Activated B cell treated with CpG ODN at 0.5 μM for 24 hours (primary cell): ENCODE data around the gene VPS13D. TPM values are rescaled to one million over a fixed set of nuclear protein-coding genes. Genes with fewer than 3 reads are reported as not detected.
"Not testable (repeated sequence)": the region's sequence is repeated elsewhere in the genome, so short reads cannot be mapped to it uniquely, and the experiment has no call there.

ENCODE experiments used
- ATAC-seq: fragments of 200-7000 bp; cut with Tn5 transposase; one replicate; pipeline ENCODE4 v1.10.0; 2021; ENCODE audit warnings: low read depth, mild to moderate bottlenecking, moderate library complexity
- CTCF ChIA-PET: fragments of 350-600 bp; sonication (Branson Sonifier 250); formaldehyde crosslinking; loops from one replicate; lab custom pipeline; 2021; ENCODE audit warnings: antibody characterized with exemption; lab: Charles Lee
- POLR2A ChIA-PET: fragments of 350-600 bp; sonication (Branson Sonifier 250); formaldehyde crosslinking; loops from one replicate; lab custom pipeline; 2021; ENCODE audit warnings: antibody characterized with exemption; lab: Charles Lee
- DNase-seq: peaks from one replicate; pipeline ENCODE4 v3.0.0; 2022
- H3K27ac Mint-ChIP-seq: one replicate; pipeline ENCODE4 v1.8.0; 2020; ENCODE audit warnings: mixed read lengths
- H3K27me3 Mint-ChIP-seq: one replicate; pipeline ENCODE4 v1.8.0; 2021; ENCODE audit warnings: mixed read lengths
- H3K36me3 Mint-ChIP-seq: one replicate; pipeline ENCODE4 v1.8.0; 2021; ENCODE audit warnings: low read depth, mixed read lengths
- H3K4me1 Mint-ChIP-seq: one replicate; pipeline ENCODE4 v1.8.0; 2021; ENCODE audit warnings: mixed read lengths
- H3K4me3 Mint-ChIP-seq: one replicate; pipeline ENCODE4 v1.8.0; 2020; ENCODE audit warnings: mild to moderate bottlenecking, mixed read lengths
- H3K9me3 Mint-ChIP-seq: one replicate; pipeline ENCODE4 v1.8.0; 2020; ENCODE audit warnings: mixed read lengths
- CTCF ChIP-seq: fragments of 200-600 bp; IDR thresholded peaks from one replicate; pipeline ENCODE4 v1.8.0; 2022; ENCODE audit warnings: antibody characterized with exemption, mild to moderate bottlenecking
- intact Hi-C: fragments of 100-400 bp; cut with micrococcal nuclease; formaldehyde crosslinking; loops from one replicate; pipeline ENCODE4 v1.15.1; 2024
- total RNA-seq: library from RNA; stranded (reverse); gene quantifications from 2 replicates; pipeline ENCODE4 v1.2.3, GENCODE V29; 2022

The VPS13D gene
- total RNA-seq, 1 donor from 2014 or later: 64.5 TPM

- ATAC-seq (no peak), DNase-seq (no peak)
- H3K36me3 Mint-ChIP-seq: peaks cover 82% of the 10 kb centered on the region
- intact Hi-C loops: no loop called here
- no peaks in the 10 kb centered on the region for H3K9me3 Mint-ChIP-seq
- H3K27me3 Mint-ChIP-seq: no peaks in the 10 kb centered on the region
- no peak for TF ChIP-seq CTCF
- H3K4me3 Mint-ChIP-seq: no peak overlapping the region
- H3K4me1 Mint-ChIP-seq: no peaks in the 10 kb centered on the region
- POLR2A ChIA-PET: no interaction called here
- CTCF ChIA-PET: no interaction called here
- H3K27ac Mint-ChIP-seq: no peak overlapping the region
These were observed 90.7 kb downstream of the VPS13D start for GRCh38 chr1:12320486-12320885.

GRCh38 chr1:12324423-12324822, 94.6 kb downstream of the VPS13D start:
- TF ChIP-seq CTCF: no peak
- H3K4me3 Mint-ChIP-seq: no peak overlapping the region
- CTCF ChIA-PET: no interaction called here
- no peaks in the 10 kb centered on the region for H3K4me1 Mint-ChIP-seq
- no peak overlapping the region for H3K27ac Mint-ChIP-seq
- DNase-seq (no peak), ATAC-seq (no peak)
- intact Hi-C loops: no loop called here
- H3K27me3 Mint-ChIP-seq: no peaks in the 10 kb centered on the region
- POLR2A ChIA-PET: no interaction called here
- peaks cover 68% of the 10 kb centered on the region for H3K36me3 Mint-ChIP-seq
- H3K9me3 Mint-ChIP-seq: no peaks in the 10 kb centered on the region

GRCh38 chr1:12324973-12325372, 95.1 kb downstream of the VPS13D start:
- ATAC-seq, H3K4me1 Mint-ChIP-seq, intact Hi-C loops, H3K27ac Mint-ChIP-seq, H3K27me3 Mint-ChIP-seq, H3K4me3 Mint-ChIP-seq, H3K9me3 Mint-ChIP-seq, CTCF ChIA-PET, DNase-seq: not testable (repeated sequence)
- H3K36me3 Mint-ChIP-seq: peaks cover 65% of the 10 kb centered on the region
- POLR2A ChIA-PET: interaction anchor here (0.7 kb wide), 1 partner anchor 1300 kb away, joined by 3 read pairs; no protein-coding TSS in a partner anchor

- no peaks in the 10 kb centered on the region for H3K9me3 Mint-ChIP-seq
- no peak for TF ChIP-seq CTCF
- no peaks in the 10 kb centered on the region for H3K27me3 Mint-ChIP-seq
- ChIA-PET POLR2A (no interaction called here), CTCF (no interaction called here)
- no peak overlapping the region for H3K27ac Mint-ChIP-seq
- no peaks in the 10 kb centered on the region for H3K4me1 Mint-ChIP-seq
- ATAC-seq (no peak), DNase-seq (no peak)
- no peak overlapping the region for H3K4me3 Mint-ChIP-seq
- intact Hi-C loops: no loop called here
- peaks cover 62% of the 10 kb centered on the region for H3K36me3 Mint-ChIP-seq
These were observed 97.2 kb downstream of the VPS13D start for GRCh38 chr1:12326986-12327385.

- no peaks in the 10 kb centered on the region for H3K9me3 Mint-ChIP-seq
- ChIA-PET CTCF (no interaction called here), POLR2A (interaction anchor here (0.7 kb wide), 1 partner anchor 290 kb away, joined by 3 read pairs; the partner anchor contains the start of gene DHRS3)
- no peak for TF ChIP-seq CTCF
- intact Hi-C loops: no loop called here
- no peak overlapping the region for H3K4me3 Mint-ChIP-seq
- ATAC-seq (no peak), DNase-seq (no peak)
- H3K27me3 Mint-ChIP-seq: no peaks in the 10 kb centered on the region
- H3K27ac Mint-ChIP-seq: no peak overlapping the region
- H3K4me1 Mint-ChIP-seq: no peaks in the 10 kb centered on the region
- H3K36me3 Mint-ChIP-seq: peaks cover 60% of the 10 kb centered on the region
These were observed 97.7 kb downstream of the VPS13D start for GRCh38 chr1:12327566-12327965.
